Measurements from ENCODE around the gene CST7.
A peak's percentile ranks its signal among the peaks of the same experiment; 100 is the strongest.

CST7 gene

GRCh38 chr20:24965065-24965919, 16.2 kb downstream of the CST7 start:
- DNase-seq: no peak

DNA sequence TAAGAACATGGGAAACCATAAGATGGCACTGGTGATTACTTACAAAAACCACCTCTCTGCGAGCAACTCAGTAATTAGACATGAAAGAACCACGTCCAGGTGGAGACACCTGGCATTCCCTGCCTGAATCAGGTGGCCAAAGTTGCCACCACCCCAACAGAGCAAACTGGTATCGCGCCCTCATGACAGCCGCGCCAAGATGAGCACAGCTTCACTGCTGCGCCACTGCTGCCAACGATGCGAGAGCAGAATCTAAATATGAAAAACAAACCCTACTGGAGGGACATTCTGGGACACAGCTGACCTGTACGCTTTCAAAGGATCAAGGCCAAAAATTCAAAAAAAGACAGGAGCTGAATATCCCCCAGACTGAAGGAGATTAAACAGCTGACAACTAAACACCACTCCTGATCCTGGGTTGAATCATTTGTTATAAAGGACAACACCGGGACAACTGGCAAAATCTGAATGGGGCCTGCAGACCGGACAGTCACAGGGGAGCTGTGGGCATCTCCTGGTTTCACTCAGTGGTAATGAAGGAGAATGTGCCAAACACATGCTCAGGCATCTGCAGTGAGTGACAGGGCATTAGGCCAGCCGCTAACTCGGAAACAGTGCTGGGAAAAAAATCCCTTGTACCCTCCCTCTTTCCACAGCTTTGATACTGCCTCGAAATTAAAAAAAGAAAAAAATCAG, 17.4 kb downstream of the CST7 start:
- no peak for DNase-seq

DNA sequence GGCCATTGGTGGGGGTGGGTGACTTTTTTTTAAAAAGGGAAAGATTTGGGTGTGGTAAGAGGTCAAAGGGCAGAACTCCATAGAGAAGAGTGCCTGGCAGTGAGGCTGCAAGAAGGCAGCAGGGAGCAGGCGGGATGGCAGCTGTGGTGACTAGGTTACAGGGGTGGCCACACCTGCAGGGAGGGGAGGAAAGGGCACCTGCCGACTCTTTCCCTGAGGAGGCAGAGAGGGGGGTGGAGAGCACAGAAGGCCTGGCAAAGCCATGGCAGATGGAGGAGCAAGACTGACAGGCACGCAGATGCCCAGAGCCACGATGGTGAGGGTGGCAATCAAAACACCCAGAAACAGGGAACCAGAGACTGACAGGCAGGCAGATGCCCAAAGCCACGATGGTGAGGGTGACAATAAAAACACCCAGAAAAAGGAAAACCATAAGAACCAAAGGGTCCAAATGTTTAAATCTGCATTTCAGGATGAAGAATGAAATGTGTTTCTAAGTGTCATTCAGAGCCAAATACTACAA, 19.3 kb downstream of the CST7 start:
- DNase-seq: no peak

GRCh38 chr20:24969186-24970029, 20.3 kb downstream of the CST7 start:
- no peak for DNase-seq

GRCh38 chr20:24970030-24970553, 21.0 kb downstream of the CST7 start:
- no peak for DNase-seq

GRCh38 chr20:24970754-24971153, 21.7 kb downstream of the CST7 start:
- DNase-seq: peak; percentile 70 to 83 (median 81)

GRCh38 chr20:24971376-24972101, 22.5 kb downstream of the CST7 start:
- DNase-seq: no peak

GRCh38 chr20:24972341-24972740, 23.3 kb downstream of the CST7 start:
- DNase-seq: no peak

GRCh38 chr20:24977336-24977735, 28.3 kb downstream of the CST7 start:
- no peak for DNase-seq

- DNase-seq: no peak
These were observed 28.7 kb downstream of the CST7 start for GRCh38 chr20:24977797-24978196.

GRCh38 chr20:24978513-24978912, 29.4 kb downstream of the CST7 start:
- DNase-seq: no peak

- no peak for DNase-seq
These were observed 30.2 kb downstream of the CST7 start for GRCh38 chr20:24979036-24979960.

DNA sequence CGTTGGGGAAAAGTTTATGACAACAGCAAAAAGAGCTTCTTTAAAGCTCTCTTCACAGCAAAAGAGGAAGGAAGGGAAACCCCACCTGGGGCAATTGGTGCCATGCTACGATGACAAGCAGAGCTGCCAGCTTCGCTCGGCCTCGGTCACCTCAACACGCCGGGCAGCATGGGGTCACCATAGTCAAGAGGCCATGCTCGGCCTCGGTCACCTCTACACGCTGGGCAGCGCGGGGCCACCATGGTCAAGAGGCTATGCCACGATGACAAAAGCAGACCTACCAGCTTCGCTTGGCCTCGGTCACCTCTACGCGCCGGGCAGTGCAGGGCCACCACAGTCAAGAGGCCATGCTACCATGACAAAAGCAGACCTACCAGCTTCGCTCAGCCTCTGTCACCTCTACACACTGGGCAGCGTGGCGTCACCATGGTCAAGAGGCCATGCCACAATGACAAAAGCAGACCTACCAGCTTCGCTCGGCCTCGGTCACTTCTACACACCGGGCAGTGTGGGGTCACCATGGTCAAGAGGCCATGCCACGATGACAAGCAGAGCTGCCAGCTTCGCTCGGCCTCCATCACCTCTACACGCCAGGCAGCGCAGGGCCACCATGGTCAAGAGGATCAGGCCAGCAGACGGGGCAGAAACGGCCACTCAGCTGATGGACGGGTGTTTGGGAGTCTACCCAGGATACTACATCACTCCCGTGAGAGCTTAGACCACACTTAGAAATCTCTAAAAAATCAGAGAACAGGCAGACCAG, 31.4 kb downstream of the CST7 start:
- peak; percentile 70 to 75 (median 71) for DNase-seq

- no peak for DNase-seq
These were observed 32.2 kb downstream of the CST7 start for GRCh38 chr20:24981282-24981681.

GRCh38 chr20:24981790-24982189, 32.7 kb downstream of the CST7 start:
- peak; percentile 79 to 83 (median 80) for DNase-seq

DNA sequence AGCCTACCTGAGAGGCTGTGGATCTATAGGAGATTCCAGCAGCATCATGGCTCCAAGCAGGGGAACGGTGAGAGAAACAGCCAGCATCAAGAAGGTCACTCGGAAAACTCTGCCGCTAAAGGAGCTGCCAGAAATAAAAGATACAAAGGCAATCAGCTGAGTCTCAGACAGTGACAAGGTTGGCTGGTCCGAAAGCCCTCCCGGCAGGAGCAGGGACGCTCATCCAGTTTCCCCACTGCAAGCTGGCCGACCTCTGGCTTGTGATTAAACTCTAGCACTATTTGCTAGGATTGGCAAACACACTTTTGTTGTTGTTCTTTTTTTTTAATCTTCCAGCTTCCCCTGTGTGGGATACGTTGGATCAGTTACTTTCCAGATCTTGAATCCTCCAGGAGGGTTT, 34.8 kb downstream of the CST7 start:
- DNase-seq: no peak

DNA sequence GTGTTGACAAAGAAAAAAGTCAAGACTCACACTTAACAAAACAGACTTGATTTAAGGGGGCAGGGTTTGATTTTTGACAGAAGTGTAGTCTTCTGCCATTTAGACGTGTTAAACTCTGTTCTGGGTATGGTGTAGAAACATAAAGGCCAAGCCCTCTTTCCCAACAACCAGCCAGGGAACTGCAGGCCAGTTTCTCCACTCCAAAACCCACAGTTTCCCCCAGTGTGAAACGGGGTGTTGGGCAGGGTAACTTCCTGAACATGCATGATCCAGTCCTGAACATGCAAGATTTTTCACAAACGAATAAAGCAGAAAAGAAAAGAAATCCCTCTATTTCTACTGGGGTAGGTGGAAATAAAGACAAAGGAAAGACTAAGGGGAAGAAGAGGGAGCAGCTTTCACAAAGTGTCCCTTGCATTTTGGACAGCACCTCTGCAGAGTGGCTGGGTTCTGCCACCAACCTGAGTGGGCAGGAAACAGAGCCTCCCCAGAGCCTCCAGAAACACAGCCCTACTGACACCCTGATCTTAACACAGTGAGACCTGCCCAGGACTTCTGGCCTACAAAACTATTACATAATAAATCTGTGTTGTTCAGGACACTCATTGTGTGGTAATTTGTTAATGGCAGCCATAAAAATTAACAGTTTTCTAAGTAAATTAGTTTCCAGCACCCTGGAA, 36.0 kb downstream of the CST7 start:
- peak; percentile 35 to 51 (median 48) for DNase-seq

GRCh38 chr20:24985802-24986201, 36.7 kb downstream of the CST7 start:
- DNase-seq: peak in 1 of 3 donors; percentile 23

GRCh38 chr20:24986436-24987015, 37.5 kb downstream of the CST7 start:
- DNase-seq: no peak

Data from suppressor macrophage treated with lipopolysaccharide for 1 hour (primary cell).